Measurements from ENCODE around the gene B4GALT1.

Gene B4GALT1

DNA sequence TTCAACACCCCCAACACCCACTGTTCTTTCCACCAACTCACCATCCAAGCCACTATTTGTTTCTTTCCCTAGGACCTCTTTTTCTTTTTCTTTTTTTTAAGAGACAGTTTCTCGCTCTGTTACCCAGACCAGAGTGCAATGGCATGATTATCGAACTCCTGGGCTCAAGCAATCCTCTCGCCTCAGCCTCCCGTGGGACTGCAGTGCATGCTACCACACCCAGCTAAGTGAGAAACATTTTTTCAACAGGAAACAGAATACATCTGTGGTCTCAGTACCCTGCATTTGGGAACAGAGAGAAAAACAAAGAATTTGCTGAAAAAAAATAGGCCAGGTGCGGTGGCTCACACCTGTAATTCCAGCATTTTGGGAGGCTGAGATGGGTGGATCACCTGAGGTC is 24.6 kb downstream of the B4GALT1 start:
- no peak for TF ChIP-seq ZFX (IDR thresholded peaks at IDR 0.05; ENCODE audit: borderline replicate concordance)
- TF ChIP-seq, protein P1, sequence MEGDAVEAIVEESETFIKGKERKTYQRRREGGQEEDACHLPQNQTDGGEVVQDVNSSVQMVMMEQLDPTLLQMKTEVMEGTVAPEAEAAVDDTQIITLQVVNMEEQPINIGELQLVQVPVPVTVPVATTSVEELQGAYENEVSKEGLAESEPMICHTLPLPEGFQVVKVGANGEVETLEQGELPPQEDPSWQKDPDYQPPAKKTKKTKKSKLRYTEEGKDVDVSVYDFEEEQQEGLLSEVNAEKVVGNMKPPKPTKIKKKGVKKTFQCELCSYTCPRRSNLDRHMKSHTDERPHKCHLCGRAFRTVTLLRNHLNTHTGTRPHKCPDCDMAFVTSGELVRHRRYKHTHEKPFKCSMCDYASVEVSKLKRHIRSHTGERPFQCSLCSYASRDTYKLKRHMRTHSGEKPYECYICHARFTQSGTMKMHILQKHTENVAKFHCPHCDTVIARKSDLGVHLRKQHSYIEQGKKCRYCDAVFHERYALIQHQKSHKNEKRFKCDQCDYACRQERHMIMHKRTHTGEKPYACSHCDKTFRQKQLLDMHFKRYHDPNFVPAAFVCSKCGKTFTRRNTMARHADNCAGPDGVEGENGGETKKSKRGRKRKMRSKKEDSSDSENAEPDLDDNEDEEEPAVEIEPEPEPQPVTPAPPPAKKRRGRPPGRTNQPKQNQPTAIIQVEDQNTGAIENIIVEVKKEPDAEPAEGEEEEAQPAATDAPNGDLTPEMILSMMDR (IDR thresholded peaks at IDR 0.05) = no peak
- H3K27ac ChIP-seq = no peak overlapping the region

DNA sequence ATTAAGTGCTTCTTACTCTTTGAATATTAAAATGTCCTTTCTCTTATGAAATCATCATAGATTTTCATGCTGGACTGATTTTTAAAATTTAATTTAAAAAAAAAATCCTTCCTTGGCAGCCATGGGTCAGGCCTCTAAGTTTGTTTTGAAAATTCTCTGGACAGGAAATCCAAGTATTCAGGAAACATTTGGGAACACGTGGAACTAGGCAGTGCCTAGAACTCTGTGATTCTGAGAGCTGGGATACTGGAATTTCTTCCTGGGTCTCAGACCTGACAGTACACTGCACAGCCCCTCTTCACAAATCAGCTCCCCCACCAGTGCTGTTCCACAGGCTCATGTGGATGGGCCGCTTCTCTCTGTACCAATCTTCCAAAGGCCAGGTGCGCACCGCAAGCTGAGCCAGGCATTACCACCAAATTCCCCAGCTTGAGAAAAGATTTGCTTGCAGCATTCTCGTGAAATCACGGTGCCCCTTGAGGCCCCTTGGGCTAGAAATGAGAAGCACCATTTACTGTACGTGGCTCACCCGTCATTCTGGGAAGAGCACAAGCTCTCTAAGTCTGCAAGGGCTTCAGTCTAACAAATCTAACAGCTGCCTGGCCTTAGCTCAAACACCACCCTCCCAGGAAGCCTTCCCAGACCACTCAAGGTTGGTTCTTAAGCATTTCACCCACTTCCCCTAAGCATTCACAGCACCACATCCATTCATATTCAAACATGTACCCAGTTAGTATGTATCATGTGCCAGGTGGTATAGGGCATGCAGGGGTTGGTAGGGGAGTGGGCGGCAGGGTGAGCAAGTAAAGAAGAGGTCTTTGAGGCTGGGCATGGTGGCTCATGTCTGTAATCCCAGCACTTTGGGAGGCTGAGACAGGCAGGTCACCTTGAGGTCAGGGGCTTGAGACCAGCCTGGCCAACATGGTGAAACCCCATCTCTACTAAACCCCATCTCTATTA is 26.5 kb downstream of the B4GALT1 start:
- TF ChIP-seq ZFX (IDR thresholded peaks at IDR 0.05; ENCODE audit: borderline replicate concordance) = no peak
- TF ChIP-seq, protein P1 (IDR thresholded peaks at IDR 0.05) = no peak
- H3K27ac ChIP-seq = no peak overlapping the region

DNA sequence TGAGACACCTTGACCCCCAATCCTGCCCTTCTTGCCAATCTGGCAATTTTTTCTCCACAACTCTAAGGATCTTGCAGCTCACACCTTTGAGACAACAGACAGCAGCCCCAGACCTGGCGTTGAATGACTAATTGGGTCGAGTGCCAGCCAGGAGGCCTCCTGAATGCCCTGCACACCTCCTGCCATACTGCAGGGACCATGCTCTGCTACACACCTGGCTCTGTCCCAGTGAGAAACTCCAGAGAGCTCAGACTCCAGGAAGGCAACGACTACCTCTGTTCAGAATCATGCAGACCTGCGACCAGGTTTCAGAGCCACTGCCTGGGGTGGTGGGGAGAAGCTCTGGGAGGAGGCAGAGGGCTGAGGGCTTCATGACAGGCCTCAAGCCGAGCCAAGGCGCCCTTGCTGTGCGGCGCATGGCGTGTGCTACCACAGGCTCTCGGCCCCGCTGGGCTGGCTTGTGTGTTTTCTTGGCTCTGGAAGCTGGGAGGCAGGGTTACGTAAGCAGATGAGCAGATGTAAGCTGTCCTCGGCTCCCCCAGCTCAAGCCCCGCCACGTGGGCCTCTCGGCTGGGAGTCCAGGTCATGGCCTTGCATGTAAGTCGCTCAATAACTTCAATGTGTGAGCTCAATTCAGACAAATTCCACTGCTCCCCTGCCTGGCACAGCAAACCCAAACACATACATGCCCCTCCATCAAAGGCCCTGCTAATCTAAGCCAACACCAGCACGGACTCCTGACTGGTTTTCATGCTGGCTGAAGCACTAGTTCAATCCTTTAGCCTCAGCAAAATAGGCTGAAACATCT is 27.5 kb downstream of the B4GALT1 start:
- TF ChIP-seq, protein P1 (IDR thresholded peaks at IDR 0.05) = no peak
- no peak for TF ChIP-seq ZFX (IDR thresholded peaks at IDR 0.05; ENCODE audit: borderline replicate concordance)
- H3K27ac ChIP-seq = no peak overlapping the region

DNA sequence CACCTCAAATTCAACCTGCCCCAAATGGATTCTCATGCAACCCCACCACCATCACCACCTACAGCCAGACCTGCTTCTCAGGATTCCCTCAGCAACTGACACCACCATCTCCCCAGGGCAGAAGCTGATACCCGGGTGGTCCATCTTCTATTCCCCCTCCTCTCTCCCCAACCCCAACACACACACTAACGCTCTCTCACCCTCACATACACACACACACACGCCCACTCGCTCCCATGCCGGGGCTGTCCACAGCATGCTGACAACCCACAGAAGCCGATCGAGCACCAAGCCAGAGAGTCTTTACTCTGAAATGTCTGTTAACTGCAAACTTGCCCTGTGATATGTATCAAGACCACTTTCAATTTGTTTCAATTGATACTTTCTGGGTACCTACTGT is 28.4 kb downstream of the B4GALT1 start:
- TF ChIP-seq ZFX (IDR thresholded peaks at IDR 0.05; ENCODE audit: borderline replicate concordance) = no peak
- TF ChIP-seq, protein P1 (IDR thresholded peaks at IDR 0.05) = no peak
- H3K27ac ChIP-seq = no peak overlapping the region

DNA sequence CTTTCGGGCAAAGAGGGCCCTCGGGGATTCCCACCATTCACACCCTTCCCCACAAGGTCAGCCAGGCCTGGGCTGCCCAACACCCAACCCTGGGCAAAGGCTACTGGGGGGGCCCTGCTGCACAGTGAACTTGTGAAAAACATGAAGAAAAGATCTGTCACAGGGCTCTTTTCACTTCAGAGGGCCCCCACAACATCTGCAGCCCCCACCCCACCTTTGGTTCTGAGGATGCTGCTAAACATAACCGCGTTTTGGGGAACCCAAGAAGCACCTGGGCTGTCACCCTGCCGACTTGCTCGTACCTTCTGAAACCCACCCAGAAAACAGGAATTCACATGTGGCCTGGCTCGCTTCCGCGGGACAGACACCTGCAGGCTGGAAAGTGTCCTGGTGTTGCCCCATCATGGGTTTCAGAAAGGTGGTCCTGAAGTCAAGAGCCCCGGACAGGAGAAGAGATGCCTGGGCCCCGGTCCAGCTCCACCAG is 29.3 kb downstream of the B4GALT1 start:
- H3K27ac ChIP-seq = no peak overlapping the region
- TF ChIP-seq ZFX (IDR thresholded peaks at IDR 0.05; ENCODE audit: borderline replicate concordance) = no peak
- TF ChIP-seq, protein P1 (IDR thresholded peaks at IDR 0.05) = no peak

DNA sequence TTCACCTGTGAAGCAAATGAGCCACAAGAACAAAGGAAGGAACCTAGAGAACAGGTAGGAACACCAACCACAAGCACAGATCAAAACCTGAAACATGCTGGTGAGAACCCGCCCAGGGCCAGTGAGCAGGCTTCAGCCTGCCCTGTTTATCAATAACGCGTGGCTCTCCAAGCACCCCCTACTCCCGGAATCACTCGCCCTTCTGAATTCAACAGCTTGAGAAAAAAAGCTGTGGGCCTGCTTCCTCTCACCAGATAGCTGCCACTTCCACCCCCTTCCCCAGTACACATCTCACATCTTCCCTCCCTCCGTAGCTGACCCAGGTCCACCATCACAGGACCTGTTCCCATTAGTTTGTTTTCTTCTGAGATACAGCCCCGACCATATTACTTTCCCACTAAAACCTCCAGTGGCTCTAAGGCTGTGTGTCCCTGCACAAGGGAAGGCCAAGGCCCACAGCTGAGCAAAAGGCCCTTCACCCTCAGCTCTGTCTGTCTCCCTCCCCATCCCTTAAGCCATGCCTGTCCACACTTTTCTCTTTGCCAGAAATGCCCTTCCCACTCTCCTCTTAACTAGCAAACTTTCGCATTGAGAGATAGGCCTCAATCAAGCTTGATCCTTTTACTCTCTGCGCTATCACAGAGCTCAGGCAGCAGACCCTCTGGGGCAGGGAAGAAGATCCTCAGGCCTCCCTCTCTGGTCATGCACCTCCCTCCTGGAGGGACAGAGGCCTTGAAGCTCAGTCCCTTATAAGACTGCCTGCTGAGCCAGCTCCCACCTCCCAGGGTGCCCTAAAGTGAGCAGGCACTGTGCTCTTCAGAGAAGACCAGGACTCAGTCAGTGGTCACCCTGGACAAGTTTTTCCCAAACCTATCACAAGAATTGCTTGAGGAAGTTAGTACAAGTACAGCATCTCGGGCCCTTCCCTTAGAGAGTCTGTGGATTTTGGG is 30.1 kb downstream of the B4GALT1 start:
- TF ChIP-seq ZFX (IDR thresholded peaks at IDR 0.05; ENCODE audit: borderline replicate concordance) = no peak
- TF ChIP-seq, protein P1 (IDR thresholded peaks at IDR 0.05) = no peak
- H3K27ac ChIP-seq = no peak overlapping the region

Measured in 22Rv1 (cell line).